HG03103 (cell line): ENCODE measurements around the gene MIER2.

Experiments used
- ATAC-seq: cut with Tn5 transposase; IDR thresholded peaks from one replicate; pipeline ENCODE4 v1.9.1; 2021; ENCODE audit warnings: low read depth; ENCODE audit not compliant: unreplicated experiment

Gene MIER2

DNA sequence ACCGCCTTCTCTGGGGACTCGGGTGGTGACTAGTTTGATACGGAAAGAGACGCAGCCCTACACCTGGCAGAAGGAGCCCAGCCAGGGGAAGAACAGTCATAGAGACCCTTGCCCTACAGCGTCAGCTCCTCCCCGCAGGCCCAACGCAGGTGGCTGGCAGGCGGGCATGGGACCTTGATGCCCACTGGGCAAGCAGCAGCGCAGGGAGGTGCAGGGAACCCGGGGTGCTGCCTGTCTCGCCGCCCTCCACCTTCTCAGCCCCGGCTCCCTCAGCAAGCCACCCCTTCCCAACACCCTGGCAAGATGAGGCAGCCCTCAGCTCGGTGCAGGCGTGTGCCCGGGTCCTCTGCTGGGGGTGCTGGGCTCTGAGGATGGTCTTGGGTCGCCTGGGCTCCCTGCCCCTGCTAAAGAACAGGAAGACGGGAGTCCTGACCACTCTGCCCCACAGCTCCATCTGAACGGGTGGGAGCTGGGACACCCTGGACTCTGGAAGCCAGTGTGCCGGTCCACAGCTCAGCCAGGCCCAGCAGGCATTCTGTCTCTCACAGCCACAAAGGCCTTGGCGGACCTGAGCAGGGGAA, 9.0 kb downstream of the MIER2 start:
- no peak for ATAC-seq

DNA sequence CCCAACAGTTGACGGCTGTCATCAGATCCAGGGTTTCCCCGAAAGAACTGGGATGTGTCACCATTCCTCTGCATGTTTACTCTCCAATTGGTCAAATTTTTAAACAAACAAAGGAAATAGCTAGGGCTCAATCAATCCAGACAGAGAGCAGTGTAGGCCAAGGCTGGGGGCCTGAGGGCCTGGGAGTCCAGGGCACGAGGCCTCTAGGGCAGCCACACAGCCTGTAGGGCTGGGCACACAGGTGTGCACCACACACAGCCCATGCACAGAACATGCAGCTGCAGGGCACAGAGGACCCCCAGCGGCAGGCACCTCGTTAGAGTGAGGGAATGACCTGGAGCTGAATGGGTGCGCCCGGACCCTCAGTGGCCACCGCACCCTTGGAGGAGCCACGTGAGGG, 9.5 kb downstream of the MIER2 start:
- no peak for ATAC-seq

DNA sequence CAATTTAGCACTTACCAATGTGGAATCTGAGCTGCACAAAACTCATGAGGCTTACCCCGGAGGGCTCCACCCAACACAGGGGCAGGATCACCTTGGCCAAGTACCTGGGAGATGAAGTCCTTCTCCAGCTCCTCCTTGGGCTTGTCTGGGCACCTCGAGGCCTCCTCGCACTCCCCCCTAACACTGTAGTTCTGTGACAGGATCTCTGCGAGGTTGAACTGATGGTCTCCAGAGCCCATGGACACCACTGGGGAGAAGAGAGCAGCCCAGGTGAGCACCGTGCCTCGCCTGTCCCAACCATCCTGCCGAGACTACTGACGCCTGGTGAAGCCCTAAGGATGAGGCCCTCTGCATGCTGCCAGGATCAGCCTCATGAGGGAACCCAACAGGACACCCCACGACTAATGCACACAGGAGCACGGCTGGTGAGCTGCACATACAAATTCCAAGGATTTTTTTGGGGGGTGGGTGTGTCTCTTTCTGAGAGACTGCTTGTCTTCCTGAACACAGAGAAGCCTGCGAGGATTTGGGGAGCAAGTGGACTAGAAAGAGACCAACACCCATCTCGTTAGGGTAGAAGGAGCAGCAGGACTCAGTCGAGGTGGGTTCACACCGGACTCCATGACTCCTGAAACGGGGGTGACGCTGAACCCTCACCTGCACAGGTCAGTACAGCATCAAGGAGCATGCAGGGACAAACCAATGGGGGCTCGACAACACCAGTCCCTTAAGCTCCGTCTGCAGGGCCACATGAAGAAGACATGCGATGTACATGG, 10.1 kb downstream of the MIER2 start:
- no peak for ATAC-seq

DNA sequence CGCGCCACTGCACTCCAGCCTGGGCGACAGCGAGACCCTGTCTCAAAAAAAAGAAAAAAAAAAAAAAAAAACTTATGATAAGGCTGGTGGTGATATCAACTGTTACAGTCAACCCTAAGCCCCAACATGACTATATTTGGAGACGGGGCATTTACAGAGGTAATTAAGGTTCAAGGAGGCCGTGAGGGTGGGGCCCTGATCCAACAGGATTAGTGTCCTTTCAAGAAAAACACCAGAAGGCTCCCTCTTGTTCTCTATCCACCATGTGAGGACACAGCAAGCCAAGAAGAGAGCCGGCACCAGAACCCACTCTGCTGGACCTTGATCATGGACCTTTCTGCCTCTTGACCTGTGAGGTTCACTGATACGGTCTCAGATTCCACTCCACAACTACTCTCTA, 14.1 kb downstream of the MIER2 start:
- ATAC-seq: no peak

DNA sequence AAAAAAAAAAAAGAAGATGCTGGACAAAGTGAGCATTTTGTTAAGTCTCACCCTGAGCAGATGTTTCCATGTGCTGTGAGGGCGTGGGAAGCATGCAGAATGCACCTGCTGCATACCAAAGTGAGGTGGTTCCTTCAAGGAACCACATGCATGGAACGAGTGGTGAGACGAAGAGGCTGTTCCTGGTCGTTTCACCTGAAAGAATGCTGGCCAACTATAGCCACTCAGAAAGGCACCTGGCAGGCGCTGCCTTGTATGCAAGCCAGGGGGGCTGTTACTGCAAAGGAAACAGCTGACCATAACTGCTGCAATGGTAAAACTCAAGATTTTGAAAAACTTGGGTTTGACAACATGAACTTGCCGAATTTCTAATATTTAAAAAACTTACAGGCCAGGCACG, 14.7 kb downstream of the MIER2 start:
- ATAC-seq: no peak

DNA sequence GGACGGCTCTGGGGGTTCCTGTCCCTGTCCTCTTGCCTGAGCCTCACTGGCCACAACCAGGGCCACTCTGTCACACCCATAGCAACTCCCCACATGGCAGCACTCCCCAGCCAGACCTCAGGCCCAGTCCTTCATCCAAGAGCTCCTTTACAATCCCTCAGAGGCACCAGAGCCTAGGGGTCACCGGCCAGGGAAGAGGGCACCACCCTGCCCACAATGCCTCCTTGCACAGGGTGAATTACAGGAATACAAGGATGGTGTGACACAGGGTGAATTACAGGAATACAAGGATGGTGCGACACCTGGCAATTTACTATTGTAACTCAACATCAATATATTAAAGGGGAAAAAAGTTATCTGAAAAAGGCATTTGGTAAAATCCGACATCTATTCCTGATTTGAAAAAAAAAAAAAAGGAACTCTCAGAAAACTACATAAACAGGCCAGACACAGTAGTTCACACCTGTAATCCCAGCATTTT, 16.5 kb downstream of the MIER2 start:
- no peak for ATAC-seq

DNA sequence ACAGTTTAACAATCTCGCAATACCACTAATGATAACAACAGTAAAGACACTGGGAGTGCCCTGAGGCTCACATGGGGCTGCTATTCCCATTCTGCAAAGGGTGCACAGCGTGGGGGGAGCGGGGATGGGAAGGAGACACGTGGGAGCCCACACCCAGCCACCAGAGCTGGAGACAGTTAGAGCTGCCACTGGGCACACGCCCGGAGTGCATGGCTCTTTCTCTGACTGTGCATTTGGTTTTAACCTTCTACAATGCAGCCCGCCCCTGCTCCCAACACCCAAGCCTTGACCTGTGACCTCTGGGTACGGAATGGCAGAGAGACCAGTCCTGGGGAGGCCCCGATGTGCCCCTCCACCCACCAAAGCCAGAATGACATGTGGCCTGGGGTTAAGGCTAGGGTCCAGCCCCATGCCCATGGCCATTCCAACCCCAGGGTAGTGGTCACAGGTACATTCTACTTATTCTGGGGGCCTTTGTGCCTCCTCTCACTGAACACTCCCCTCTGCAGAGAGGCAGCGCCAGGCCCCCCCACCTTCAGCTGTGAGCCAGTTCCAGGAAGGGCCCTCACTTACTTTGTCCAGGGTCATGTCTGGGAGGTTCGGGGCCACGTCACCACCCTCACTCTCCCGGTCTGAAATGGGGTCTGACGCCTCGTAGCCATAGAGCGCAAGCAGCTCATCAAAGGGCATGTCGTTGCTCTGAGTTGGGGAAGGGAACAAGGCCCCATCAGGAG, 17.1 kb downstream of the MIER2 start:
- ATAC-seq: no peak

DNA sequence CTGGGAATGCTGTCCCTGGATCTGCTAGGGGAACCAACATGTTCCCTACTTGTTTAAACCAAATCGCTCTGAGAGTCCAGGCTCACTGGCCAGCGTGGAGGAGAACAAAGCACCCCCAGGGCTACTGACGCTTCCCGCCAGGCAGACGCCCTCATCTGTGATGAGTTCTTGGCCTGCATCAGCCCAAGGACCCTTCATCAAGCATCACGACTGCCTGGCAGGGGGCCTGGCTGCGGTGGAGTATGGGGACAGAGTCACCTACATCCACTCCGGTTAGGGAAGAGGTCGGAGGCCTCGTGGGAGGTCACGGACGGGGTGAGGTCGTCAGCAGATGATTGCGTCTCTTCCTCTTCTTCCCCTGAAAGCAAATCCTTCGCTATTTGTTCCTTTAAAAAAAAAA, 17.7 kb downstream of the MIER2 start:
- no peak for ATAC-seq

DNA sequence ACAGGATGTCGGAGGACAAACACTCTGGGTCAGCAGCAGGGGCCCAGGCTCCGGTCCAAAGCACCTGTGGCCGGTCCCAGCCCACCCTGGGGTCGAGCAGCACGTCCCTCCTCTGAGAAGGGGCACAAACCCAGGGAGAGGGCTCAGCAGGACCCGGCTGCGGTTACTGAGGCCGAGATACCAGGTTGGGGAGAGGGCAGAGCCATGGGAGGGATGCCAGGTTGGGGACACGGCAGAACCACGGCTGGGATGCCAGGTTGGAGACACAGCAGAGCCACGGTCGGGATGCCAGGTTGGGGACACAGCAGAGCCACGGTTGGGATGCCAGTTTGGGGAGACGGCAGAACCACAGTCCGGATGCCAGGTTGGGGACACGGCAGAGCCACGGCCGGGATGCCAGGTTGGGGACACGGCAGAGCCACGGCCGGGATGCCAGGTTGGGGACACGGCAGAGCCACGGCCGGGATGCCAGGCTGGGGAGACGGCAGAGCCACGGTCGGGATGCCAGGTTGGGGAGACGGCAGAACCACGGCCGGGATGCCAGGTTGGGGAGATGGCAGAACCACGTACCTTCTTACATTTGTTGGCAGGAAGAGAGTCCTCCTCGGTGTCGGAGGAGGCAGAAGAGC, 18.5 kb downstream of the MIER2 start:
- ATAC-seq: no peak

DNA sequence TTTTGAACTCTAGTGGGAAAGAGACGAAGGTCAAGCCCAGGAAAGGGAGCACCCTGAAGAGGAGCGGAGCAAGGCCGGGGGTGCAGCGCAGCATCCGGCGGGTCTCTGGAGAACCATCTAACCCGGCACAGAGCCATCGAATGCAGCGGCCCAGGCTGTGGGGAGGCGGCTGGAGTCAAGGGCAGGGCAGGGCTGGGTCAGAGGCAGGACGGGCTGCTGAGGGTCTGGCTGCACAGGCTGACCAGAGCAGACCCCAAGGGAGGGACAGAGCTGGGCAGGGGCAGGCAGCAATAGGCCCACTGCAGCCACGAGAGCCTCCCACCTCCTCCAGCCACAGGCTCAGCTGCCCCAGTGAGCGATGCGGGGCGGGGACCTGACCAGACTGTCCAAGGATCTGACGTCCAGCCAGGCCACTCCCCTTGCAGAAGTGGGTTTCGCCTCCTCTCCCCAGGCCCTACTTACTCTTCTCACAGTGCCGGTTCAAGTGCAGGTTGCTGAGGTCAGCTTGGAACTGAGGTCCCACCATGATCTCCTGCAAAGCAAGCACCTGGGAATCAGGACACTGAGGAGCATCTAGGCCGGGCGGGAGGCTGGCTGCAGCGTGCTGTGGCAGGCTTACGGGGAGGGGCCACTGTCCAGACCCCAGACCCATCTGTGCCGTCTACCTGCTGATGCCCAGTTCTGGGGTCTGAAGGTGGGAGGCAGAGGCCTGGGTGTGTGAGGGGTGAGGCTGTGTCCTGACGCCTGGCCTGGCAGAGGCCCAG, 19.2 kb downstream of the MIER2 start:
- no peak for ATAC-seq

DNA sequence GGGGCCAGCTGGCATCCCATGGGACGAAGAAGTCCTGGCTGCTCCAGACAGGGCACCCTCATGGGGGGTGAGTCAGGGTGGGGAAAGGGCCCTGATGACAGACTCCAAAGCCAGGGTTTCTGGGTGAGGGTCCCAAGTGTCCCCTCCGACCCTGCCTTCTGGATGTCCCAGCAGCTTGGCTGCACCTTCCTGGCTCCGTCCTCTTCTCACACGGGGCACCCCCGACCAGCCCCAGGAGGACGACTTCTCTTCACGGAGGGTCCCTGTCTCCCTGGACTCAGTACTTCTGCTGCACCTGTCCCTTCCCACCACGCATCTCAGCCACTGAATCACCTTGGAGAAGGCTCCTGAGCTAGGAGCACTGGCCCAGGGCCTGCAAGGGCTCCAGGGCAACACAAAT, 19.9 kb downstream of the MIER2 start:
- no peak for ATAC-seq

DNA sequence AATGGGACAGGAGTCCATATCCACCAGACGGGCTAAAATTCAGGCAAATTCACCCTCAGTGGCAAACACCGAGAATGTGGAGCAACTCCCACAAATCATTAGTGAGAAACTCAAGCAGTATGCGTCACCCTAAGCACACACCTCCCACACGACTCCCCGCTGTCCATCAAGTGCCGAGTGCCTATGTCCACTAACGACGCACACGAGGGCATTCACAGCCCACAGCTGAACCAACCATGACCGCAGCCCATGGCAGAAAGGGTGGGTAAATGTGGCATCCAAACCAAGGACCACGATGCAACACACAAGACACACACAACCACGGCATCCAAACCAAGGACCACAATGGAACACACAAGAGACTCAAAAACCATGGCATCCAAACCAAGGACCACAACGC, 22.0 kb downstream of the MIER2 start:
- ATAC-seq: no peak

DNA sequence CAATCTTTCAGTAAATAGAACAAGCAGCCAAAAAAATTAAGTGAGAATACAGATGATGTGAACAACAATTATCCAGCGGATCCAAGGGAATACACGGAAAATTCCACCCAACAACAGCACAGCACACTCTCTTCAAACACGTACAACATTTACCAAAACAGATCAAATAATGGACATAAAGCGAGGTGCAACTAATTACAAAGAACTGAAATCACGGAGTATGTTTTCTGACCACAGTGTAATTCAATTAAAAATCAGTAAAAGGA, 26.2 kb downstream of the MIER2 start:
- no peak for ATAC-seq

DNA sequence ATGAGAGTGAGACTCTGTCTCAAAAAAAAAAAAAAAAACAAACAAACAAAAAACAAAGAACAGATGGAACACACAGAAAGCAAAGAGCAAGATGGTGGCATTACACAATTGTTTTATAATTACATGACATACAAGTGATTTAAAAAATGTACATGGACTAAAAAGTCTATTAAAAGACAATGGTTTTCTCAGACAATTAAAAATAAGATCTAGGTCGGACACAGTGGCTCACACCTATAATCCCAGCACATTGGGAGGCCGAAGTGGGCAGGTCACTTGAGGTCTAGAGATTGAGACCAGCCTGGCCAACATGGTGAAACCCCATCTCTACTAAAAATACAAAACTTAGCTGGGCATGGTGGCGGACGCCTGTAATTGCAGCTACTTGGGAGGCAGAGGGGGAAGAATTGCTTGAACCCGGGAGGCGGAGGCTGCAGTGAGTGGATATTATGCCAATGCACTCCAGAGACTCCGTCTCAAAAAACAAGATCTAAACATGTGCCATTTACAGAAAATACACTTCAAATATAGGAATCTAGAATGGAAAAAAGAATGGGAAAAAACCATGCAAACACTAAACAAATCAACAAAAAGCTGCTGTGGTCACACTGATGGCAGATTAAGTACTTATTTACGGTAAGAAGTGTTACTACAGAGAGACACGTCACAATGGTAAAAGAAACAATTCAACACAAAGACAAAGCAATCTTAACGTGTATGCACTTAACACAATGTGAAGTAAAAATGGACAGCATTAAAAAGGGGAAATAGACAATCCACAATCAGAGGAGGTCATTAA, 26.7 kb downstream of the MIER2 start:
- ATAC-seq: no peak

DNA sequence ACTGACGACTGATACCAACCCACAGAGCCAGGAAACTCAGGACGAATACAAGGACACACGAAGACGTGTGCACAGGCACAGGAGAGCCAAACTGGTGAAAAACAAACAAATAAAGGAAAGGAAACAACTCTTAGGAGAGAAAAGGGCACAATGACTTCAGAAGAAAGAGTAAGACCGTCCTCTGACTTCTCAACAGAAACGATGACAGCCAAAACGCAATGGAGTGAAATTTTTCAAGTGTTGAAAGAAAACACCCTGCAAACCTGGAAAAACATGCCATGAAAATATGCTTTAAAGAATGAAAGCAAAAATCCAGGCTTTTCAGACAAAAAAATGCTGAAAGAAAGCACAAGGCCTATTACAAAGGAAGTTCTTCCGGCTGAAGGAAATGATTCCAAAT, 28.8 kb downstream of the MIER2 start:
- ATAC-seq: no peak

DNA sequence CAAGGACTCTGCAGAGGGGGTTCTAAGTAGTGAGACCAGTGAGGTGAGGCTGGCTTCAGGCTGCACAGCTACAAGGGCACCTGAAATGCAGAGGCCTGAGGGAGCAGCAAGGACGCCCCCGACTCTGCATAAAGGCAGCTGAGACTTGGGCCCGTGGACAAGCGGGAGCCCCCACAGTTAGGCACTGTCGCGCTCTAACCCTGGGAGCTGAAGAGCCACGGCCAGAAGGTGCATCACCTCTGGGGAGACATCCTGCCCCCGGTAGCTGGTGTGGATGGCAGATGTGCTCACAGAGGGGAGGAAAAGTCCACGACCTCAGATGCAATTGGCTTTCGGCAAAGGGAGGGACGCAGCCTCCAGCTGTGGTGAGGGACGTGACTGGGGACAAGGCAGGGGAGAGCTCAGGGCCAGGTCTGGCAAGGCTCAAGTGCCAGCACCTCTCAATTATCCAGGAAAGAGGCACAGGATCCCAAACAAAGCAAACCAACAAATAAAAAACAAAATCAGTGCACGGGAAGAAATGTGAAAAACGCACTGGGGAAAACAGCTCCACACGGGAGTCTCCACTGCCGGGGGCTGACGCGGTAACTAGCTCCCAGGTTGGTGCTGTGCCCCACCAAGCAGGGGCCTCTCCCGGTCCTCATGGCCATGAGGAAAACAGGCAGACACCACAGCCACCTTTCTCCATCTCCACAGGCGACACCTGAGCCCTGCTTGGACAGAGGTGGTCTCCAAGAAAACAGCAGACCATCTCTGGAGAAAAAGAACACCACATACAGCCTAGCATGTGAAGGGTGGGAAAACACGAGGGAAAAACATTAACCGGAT, 30.4 kb downstream of the MIER2 start:
- no peak for ATAC-seq

DNA sequence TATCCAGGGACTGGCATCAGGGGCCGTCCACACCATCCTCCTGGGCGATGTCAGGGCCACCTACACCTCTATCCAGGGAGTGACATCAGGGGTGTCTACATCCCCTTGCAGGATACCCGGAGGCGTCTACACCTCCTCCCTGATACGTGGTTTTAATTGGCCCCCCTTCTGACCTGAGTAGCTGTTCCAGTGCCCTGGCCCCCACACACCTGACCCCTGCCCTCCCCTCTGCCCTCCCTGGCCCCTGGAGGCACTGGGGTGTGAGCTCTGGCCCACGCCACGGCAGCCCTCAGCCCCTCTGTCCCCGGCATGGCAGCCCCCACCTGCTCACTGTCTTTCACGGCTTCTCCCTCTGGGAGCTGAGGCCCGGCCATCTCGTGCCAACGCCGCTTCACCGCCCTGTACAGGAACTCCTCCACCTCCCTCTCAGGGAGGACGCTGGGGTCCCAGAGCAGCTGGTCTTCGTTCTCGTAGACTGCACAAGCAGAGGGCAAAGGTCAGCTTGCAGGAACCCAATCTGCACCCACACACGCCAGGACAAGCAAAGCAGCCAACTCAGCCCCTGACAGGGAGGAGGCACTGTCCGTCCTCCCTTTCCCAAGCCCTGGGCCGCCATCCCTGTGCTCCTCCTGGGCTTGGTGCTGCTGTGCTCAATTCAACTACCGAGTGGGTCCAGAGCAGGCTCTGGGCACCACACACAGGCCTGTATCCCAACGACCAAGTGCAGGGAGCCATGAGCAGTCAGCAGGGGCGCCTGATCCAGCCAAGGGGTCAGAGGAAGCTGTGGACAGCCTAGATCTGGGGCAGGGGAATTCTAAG, 31.2 kb downstream of the MIER2 start:
- no peak for ATAC-seq

DNA sequence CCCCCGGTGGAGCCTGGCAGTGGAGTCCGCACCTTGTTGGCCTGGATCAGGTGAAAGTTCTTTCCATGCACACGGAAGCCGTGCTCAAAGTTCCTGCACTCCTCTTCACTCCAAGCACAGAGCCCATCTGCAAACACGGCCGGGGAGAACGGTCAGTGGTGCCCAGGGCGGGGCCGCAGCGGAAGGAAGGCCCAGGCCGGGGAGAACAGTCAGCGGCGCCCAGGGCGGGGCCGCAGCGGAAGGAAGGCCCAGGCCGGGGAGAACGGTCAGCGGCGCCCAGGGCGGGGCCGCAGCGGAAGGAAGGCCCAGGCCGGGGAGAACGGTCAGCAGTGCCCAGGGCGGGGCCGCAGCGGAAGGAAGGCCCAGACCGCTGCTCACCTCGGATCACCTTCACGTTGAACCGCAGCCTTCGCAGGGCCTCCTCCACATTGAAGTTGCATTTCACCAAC, 32.8 kb downstream of the MIER2 start:
- no peak for ATAC-seq
